GM12872 (cell line): ENCODE measurements around the gene SHC3.

ENCODE experiments used
- CTCF ChIP-seq: IDR thresholded peaks from 3 replicates; pipeline ENCODE4 v1.5.1; 2011; ENCODE audit warnings: low read depth, mild to moderate bottlenecking, low read length, moderate library complexity; ENCODE audit not compliant: insufficient read depth

The SHC3 gene

GRCh38 chr9:88995200-88995577 is 183.4 kb downstream of the SHC3 start:
- no peak for TF ChIP-seq CTCF

GRCh38 chr9:88994469-88995199 is 184.0 kb downstream of the SHC3 start:
- TF ChIP-seq CTCF: no peak

- TF ChIP-seq CTCF: no peak
These were observed 184.7 kb downstream of the SHC3 start for GRCh38 chr9:88993871-88994460.

- TF ChIP-seq CTCF: no peak
These were observed 185.3 kb downstream of the SHC3 start for GRCh38 chr9:88993327-88993726.

GRCh38 chr9:88992556-88992955 is 186.1 kb downstream of the SHC3 start:
- TF ChIP-seq CTCF: no peak

- TF ChIP-seq CTCF: no peak
These were observed 187.3 kb downstream of the SHC3 start, which contains the start of gene S1PR3 for GRCh38 chr9:88991066-88992034. Gene S1PR3, plus strand, starts transcription at chr9:88991468. Its CDS starts 9,733 bp downstream, at chr9:89001201.

GRCh38 chr9:88990729-88991065 is 187.9 kb downstream of the SHC3 start:
- TF ChIP-seq CTCF: no peak
